Measurements from ENCODE around the gene TDRD12. TPM values are rescaled to one million over a fixed set of nuclear protein-coding genes. Genes with fewer than 3 reads are reported as not detected.
A peak's percentile ranks its signal among the peaks of the same experiment; 100 is the strongest.

The TDRD12 gene
- total RNA-seq, 1 experiment from 2014 or later: 1.3 TPM

DNA sequence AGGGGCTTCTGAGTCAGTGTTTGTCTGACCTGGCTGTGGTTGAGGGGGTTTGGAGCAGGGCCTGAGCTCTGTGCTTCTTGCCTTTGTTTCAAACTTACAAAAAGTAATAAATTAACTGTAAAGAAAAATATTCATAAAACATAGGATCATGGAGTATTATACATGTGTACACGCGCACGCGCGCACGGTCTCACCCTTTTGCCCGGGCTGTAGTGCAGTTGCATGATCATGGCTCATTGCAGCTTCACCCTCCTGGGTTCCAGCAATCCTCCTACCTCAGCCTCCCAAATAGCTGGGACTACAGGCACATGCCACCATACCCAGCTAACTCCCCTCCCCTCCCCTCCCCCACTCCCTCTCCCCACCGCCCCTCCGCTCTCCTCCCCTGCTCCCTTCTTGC is 23.5 kb downstream of the TDRD12 start:
- peaks cover 3% of the 10 kb centered on the region; the same call in 1 of the 2 replicates for H3K27me3 Mint-ChIP-seq (ENCODE audit: low read depth)

More for the DNA sequence above, 23.5 kb downstream of the TDRD12 start:
- no peaks in the 10 kb centered on the region for H3K79me1 ChIP-seq (ENCODE audit: insufficient read depth, low read depth, low read length, poor library complexity, severe bottlenecking)
- H3K18ac ChIP-seq (ENCODE audit: insufficient read length, low read depth, low read length): no peak overlapping the region
- no CpG with 5 or more reads among the region's 9 CpGs for WGBS (ENCODE audit: extremely low coverage, insufficient read length, low lambda C conversion rate)
- H2AFZ ChIP-seq (ENCODE audit: low read length): no peak overlapping the region
- H3K9ac ChIP-seq (ENCODE audit: extremely low read depth, insufficient read length, low read length): no peak overlapping the region
- no peak overlapping the region for H3K23ac ChIP-seq (ENCODE audit: insufficient read length, low read depth, low read length)
- H3K14ac ChIP-seq (ENCODE audit: insufficient read depth, low read length): no peak overlapping the region
- H3K9me3 ChIP-seq (ENCODE audit: control insufficient read depth, low read depth, low read length): no peaks in the 10 kb centered on the region
- no peaks in the 10 kb centered on the region for H3K4me1 ChIP-seq (ENCODE audit: insufficient read depth, low read length)
- no peak for DNase-seq
- no peak overlapping the region for H2BK120ac ChIP-seq (ENCODE audit: low read depth, low read length, poor library complexity, severe bottlenecking)
- no peak overlapping the region for H2BK20ac ChIP-seq (ENCODE audit: low read depth, low read length, poor library complexity, severe bottlenecking)
- H3T11ph ChIP-seq (ENCODE audit: low read length): no peak overlapping the region
- H3K4ac ChIP-seq (ENCODE audit: low read depth, low read length): no peak overlapping the region
- no peaks in the 10 kb centered on the region for H3K23me2 ChIP-seq (ENCODE audit: insufficient read length, low read depth, low read length, poor library complexity, severe bottlenecking)
- Mint-ChIP-seq H3K36me3 (ENCODE audit: insufficient read depth in 1 of 3, low read depth in 3 of 3) (no peaks in the 10 kb centered on the region), H3K4me3 (no peak overlapping the region), H3K27ac (peak overlapping the region in 1 of 3 experiments; percentile 61; a peak in 1 of 7 replicates), H3K4me1 (peaks cover 0 to under 1% of the 10 kb centered on the region in 2 experiments; a peak in 1 of 4 replicates), H3K9me3 (no peaks in the 10 kb centered on the region)
- no peaks in the 10 kb centered on the region for H4K20me1 ChIP-seq (ENCODE audit: control insufficient read depth, insufficient read depth, insufficient read length)
- no peaks in the 10 kb centered on the region for H3K79me2 ChIP-seq (ENCODE audit: insufficient read depth, low read length)
- no peak overlapping the region for H2BK15ac ChIP-seq (ENCODE audit: low read depth, low read length)
- no peak overlapping the region for H2BK5ac ChIP-seq (ENCODE audit: insufficient read length, low read length)
- H4K8ac ChIP-seq (replicated peaks; ENCODE audit: insufficient read length, low read depth, low read length): no peak overlapping the region
- no peak overlapping the region for H2AK5ac ChIP-seq (ENCODE audit: insufficient read length, low read length)
- H4K91ac ChIP-seq (ENCODE audit: insufficient read length, low read depth, low read length): no peak overlapping the region
- no peaks in the 10 kb centered on the region for H3K27me3 ChIP-seq (ENCODE audit: insufficient read depth, low read length)
- no peak overlapping the region for H3K56ac ChIP-seq (ENCODE audit: insufficient read length, low read depth, low read length)
- H4K5ac ChIP-seq (ENCODE audit: insufficient read length, low read depth, low read length): no peak overlapping the region
- no peak overlapping the region for H2BK12ac ChIP-seq (ENCODE audit: insufficient read length, low read depth, low read length)
- H3K27ac ChIP-seq (ENCODE audit: insufficient read length, low read depth, low read length): no peak overlapping the region
- no peak overlapping the region for H3K4me2 ChIP-seq (ENCODE audit: insufficient read depth, insufficient read length, low read length)
- TF ChIP-seq, protein P1, sequence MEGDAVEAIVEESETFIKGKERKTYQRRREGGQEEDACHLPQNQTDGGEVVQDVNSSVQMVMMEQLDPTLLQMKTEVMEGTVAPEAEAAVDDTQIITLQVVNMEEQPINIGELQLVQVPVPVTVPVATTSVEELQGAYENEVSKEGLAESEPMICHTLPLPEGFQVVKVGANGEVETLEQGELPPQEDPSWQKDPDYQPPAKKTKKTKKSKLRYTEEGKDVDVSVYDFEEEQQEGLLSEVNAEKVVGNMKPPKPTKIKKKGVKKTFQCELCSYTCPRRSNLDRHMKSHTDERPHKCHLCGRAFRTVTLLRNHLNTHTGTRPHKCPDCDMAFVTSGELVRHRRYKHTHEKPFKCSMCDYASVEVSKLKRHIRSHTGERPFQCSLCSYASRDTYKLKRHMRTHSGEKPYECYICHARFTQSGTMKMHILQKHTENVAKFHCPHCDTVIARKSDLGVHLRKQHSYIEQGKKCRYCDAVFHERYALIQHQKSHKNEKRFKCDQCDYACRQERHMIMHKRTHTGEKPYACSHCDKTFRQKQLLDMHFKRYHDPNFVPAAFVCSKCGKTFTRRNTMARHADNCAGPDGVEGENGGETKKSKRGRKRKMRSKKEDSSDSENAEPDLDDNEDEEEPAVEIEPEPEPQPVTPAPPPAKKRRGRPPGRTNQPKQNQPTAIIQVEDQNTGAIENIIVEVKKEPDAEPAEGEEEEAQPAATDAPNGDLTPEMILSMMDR (conservative IDR thresholded peaks at IDR 0.05): no peak

Measured in H9 (cell line).